ENCODE measurements around the gene PLEKHB2. TPM values are rescaled to one million over a fixed set of nuclear protein-coding genes. Genes with fewer than 3 reads are reported as not detected.
"Not testable (repeated sequence)": the region's sequence is repeated elsewhere in the genome, so short reads cannot be mapped to it uniquely, and the experiment has no call there.

The PLEKHB2 gene
- total RNA-seq, 1 experiment from 2014 or later = 72.0 TPM

DNA sequence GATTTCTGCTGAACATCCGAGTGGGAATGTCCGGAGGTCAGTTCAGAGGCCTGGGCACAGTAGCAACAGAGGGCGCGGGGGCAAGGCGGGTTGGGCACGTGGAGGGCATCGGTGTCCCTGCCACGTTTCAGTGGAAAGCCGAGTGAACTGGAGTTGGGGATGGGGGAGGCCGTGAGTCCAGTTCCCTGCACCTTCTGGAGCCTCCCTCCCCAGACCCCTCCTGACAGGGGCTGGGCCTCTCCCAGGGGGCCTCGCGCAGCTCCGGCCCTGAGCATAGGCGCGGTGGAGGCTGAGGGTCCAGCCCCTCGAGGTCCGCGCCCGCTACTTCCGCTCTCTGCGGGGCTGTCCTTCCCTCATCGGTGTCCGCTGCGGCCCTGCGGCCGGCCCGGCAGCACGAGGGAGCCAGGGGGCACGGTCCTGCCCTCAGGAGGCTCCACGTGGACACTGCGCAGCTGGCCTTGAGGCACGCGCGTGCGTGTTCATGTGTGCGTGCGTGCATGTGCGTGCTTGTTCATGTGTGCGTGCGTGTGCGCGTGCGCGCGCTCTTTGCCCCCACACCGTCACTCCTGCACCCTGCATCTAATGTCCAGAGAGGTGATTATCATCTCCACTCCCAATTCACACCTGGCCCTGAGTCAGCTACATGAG is 50.2 kb downstream of the PLEKHB2 start:
- CTCF ChIA-PET = no interaction called here

DNA sequence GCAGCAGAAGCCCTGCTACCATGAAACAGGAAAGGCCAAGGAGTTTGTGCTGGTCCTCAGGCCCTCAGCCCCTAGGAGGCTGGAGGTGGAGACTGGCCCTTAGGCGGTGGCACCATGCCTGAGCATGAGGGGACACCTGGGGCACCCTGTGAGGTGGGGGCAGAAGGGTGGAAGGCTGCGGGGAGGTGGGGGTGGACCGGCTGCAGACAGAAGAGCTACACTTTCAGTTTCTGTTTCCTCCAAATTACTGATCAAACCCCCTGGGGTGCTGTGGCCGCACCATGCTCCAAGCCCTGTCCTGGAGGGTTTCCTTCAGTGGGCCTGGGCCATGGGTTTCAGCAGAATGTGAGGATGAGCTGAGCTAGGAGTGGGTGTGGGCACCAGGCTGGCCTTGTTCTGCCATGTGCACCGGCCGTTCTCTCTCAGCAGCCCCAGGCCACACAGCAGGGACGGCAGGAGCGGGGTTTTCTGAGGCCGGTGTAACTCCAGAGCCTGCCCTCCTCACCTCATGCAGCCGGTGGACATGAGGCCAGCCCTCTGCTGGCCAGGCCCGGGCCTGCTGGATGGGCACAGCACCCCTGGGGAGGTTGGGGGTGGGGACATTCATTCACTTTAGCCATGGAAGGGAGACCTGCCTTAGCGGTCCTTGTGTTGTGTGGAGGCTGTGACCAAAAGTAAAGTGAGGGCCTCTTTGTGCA is 51.5 kb downstream of the PLEKHB2 start:
- in situ Hi-C loops (cut with HindIII; ENCODE audit: low pct_unique_long_range_greater_than_20kb, low sequenced_read_pairs) = no loop called here
- DNase-seq (ENCODE audit: low read depth, low spot score) = no peak
- peak; percentile 32; the same call in 1 of the 2 replicates for ATAC-seq

More for the DNA sequence above, 50.2 kb downstream of the PLEKHB2 start:
- Histone ChIP-seq H3K36me3 (ENCODE audit: control insufficient read depth, insufficient read depth, low read length) (no peaks in the 10 kb centered on the region), H3K9me3 (ENCODE audit: control insufficient read depth, insufficient read depth, low read depth, low read length) (no peaks in the 10 kb centered on the region), H3K4me1 (ENCODE audit: control insufficient read depth, insufficient read depth, low read length) (no peaks in the 10 kb centered on the region; the same call in 1 of the 2 replicates), H3K4me3 (ENCODE audit: low read depth in 2 of 2, low read length in 2 of 2) (no peak overlapping the region), H3K27ac (ENCODE audit: low read length) (no peak overlapping the region), H3K27me3 (ENCODE audit: control insufficient read depth, insufficient read depth, low read length) (no peaks in the 10 kb centered on the region)
- DNase-seq (ENCODE audit: low read depth, low spot score) (no peak), ATAC-seq (no peak)
- BruUV-seq (replicated peaks) = no TSS peak
- POLR2A ChIA-PET = no interaction called here
- TF ChIP-seq, protein P1, sequence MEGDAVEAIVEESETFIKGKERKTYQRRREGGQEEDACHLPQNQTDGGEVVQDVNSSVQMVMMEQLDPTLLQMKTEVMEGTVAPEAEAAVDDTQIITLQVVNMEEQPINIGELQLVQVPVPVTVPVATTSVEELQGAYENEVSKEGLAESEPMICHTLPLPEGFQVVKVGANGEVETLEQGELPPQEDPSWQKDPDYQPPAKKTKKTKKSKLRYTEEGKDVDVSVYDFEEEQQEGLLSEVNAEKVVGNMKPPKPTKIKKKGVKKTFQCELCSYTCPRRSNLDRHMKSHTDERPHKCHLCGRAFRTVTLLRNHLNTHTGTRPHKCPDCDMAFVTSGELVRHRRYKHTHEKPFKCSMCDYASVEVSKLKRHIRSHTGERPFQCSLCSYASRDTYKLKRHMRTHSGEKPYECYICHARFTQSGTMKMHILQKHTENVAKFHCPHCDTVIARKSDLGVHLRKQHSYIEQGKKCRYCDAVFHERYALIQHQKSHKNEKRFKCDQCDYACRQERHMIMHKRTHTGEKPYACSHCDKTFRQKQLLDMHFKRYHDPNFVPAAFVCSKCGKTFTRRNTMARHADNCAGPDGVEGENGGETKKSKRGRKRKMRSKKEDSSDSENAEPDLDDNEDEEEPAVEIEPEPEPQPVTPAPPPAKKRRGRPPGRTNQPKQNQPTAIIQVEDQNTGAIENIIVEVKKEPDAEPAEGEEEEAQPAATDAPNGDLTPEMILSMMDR (IDR thresholded peaks at IDR 0.05) = no peak
- TF ChIP-seq SIN3A (IDR thresholded peaks at IDR 0.05; ENCODE audit: borderline replicate concordance, insufficient read depth, low read depth, low read length) = no peak
- TF ChIP-seq POLR2AphosphoS5 (IDR thresholded peaks at IDR 0.05; ENCODE audit: low read depth, low read length) = no peak
- TF ChIP-seq, protein P2, sequence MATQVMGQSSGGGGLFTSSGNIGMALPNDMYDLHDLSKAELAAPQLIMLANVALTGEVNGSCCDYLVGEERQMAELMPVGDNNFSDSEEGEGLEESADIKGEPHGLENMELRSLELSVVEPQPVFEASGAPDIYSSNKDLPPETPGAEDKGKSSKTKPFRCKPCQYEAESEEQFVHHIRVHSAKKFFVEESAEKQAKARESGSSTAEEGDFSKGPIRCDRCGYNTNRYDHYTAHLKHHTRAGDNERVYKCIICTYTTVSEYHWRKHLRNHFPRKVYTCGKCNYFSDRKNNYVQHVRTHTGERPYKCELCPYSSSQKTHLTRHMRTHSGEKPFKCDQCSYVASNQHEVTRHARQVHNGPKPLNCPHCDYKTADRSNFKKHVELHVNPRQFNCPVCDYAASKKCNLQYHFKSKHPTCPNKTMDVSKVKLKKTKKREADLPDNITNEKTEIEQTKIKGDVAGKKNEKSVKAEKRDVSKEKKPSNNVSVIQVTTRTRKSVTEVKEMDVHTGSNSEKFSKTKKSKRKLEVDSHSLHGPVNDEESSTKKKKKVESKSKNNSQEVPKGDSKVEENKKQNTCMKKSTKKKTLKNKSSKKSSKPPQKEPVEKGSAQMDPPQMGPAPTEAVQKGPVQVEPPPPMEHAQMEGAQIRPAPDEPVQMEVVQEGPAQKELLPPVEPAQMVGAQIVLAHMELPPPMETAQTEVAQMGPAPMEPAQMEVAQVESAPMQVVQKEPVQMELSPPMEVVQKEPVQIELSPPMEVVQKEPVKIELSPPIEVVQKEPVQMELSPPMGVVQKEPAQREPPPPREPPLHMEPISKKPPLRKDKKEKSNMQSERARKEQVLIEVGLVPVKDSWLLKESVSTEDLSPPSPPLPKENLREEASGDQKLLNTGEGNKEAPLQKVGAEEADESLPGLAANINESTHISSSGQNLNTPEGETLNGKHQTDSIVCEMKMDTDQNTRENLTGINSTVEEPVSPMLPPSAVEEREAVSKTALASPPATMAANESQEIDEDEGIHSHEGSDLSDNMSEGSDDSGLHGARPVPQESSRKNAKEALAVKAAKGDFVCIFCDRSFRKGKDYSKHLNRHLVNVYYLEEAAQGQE (IDR thresholded peaks at IDR 0.05; ENCODE audit: insufficient read depth in 1 of 2, low read depth in 2 of 2, low read length in 1 of 2) = no peak
- TF ChIP-seq TCF7L2 (IDR thresholded peaks at IDR 0.05; ENCODE audit: low read depth, low read length) = no peak
- in situ Hi-C loops (cut with HindIII; ENCODE audit: low pct_unique_long_range_greater_than_20kb, low sequenced_read_pairs) = no loop called here
- intact Hi-C loops (cut with micrococcal nuclease; ENCODE audit: unreplicated experiment) = no loop called here

DNA sequence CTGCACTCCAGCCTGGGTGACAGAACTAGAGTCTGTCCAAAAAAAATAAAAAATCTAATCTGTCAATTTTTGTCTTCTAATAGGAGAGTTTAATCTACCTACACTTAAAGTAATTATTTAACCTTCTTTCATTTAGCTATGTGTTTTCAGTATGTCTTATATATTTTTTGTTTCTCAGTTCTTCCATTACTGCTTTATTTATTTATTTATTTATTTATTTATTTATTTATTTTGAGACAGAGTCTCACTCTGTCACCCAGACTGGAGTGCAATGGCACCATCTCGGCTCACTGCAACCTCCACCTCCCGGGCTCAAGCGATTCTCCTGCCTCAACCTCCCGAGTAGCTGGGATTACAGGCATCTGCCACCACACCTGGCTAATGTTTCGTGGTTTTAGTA is 60.4 kb downstream of the PLEKHB2 start:
- H3K9me3 ChIP-seq (ENCODE audit: control insufficient read depth, insufficient read depth, low read depth, low read length); H3K4me3 ChIP-seq (ENCODE audit: low read depth in 2 of 2, low read length in 2 of 2); ATAC-seq; H3K27me3 ChIP-seq (ENCODE audit: control insufficient read depth, insufficient read depth, low read length); intact Hi-C loops (cut with micrococcal nuclease; ENCODE audit: unreplicated experiment); POLR2A ChIA-PET; DNase-seq (ENCODE audit: low read depth, low spot score); H3K27ac ChIP-seq (ENCODE audit: low read length); in situ Hi-C loops (cut with HindIII; ENCODE audit: low pct_unique_long_range_greater_than_20kb, low sequenced_read_pairs); BruUV-seq (replicated peaks); H3K4me1 ChIP-seq (ENCODE audit: control insufficient read depth, insufficient read depth, low read length); H3K36me3 ChIP-seq (ENCODE audit: control insufficient read depth, insufficient read depth, low read length): not testable (repeated sequence)
- CTCF ChIA-PET = interaction anchor here (0.6 kb wide), 2 partner anchors 409 to 506 kb away, joined by 3 to 5 read pairs; no protein-coding TSS in a partner anchor

More for the DNA sequence above, 51.5 kb downstream of the PLEKHB2 start:
- ChIA-PET CTCF (no interaction called here), POLR2A (no interaction called here)
- Histone ChIP-seq H3K4me3 (ENCODE audit: low read depth in 2 of 2, low read length in 2 of 2) (no peak overlapping the region), H3K36me3 (ENCODE audit: control insufficient read depth, insufficient read depth, low read length) (no peaks in the 10 kb centered on the region), H3K9me3 (ENCODE audit: control insufficient read depth, insufficient read depth, low read depth, low read length) (no peaks in the 10 kb centered on the region), H3K27ac (ENCODE audit: low read length) (no peak overlapping the region), H3K4me1 (ENCODE audit: control insufficient read depth, insufficient read depth, low read length) (no peaks in the 10 kb centered on the region; the same call in 1 of the 2 replicates), H3K27me3 (ENCODE audit: control insufficient read depth, insufficient read depth, low read length) (no peaks in the 10 kb centered on the region)
- no TSS peak for BruUV-seq (replicated peaks)
- intact Hi-C loops (cut with micrococcal nuclease; ENCODE audit: unreplicated experiment) = no loop called here
- TF ChIP-seq, protein P1 (IDR thresholded peaks at IDR 0.05) = peak; percentile 36
- TF ChIP-seq SIN3A (IDR thresholded peaks at IDR 0.05; ENCODE audit: borderline replicate concordance, insufficient read depth, low read depth, low read length) = no peak

All from Panc1 (cell line).